NCI-H2081 (cell line): ENCODE data around the gene PLA2R1.
A peak's percentile ranks its signal among the peaks of the same experiment; 100 is the strongest.
"Not testable (repeated sequence)": the region's sequence is repeated elsewhere in the genome, so short reads cannot be mapped to it uniquely, and the experiment has no call there.

Source experiments
- DNase-seq, 2 experiments: peaks; one replicate each; lab custom pipeline; 2025; lab: John Stamatoyannopoulos, UW

PLA2R1 gene

GRCh38 chr2:159982842-159983785 is 79.3 kb downstream of the PLA2R1 start:
- DNase-seq = no peak

GRCh38 chr2:159982270-159982669 is 80.1 kb downstream of the PLA2R1 start:
- DNase-seq = no peak

- DNase-seq = no peak
Observed at GRCh38 chr2:159976527-159977160, 85.8 kb downstream of the PLA2R1 start.

- no peak for DNase-seq
Observed at GRCh38 chr2:159973325-159973724, 89.1 kb downstream of the PLA2R1 start.

- DNase-seq = peak; percentile 84 to 93
Observed at GRCh38 chr2:159971365-159972152, 90.9 kb downstream of the PLA2R1 start.

- not testable (repeated sequence) for DNase-seq
Observed at GRCh38 chr2:159970548-159970947, 91.9 kb downstream of the PLA2R1 start.

GRCh38 chr2:159968279-159968900 is 94.0 kb downstream of the PLA2R1 start:
- DNase-seq = peak; percentile 46 to 75

GRCh38 chr2:159963700-159964099 is 98.7 kb downstream of the PLA2R1 start:
- DNase-seq = no peak

- not testable (repeated sequence) for DNase-seq
Observed at GRCh38 chr2:159962513-159962912, 99.9 kb downstream of the PLA2R1 start.

GRCh38 chr2:159961451-159961850 is 101.0 kb downstream of the PLA2R1 start:
- no peak for DNase-seq

- DNase-seq = peak; percentile 10 to 75
Observed at GRCh38 chr2:159961037-159961436, 101.4 kb downstream of the PLA2R1 start.

GRCh38 chr2:159960414-159960813 is 102.0 kb downstream of the PLA2R1 start:
- no peak for DNase-seq

GRCh38 chr2:159959136-159959535 is 103.3 kb downstream of the PLA2R1 start:
- no peak for DNase-seq

- no peak for DNase-seq
Observed at GRCh38 chr2:159953136-159953823, 109.1 kb downstream of the PLA2R1 start.

GRCh38 chr2:159946326-159946999 is 116.0 kb downstream of the PLA2R1 start:
- DNase-seq = peak; percentile 26 to 73

- no peak for DNase-seq
Observed at GRCh38 chr2:159944874-159945273, 117.5 kb downstream of the PLA2R1 start.

GRCh38 chr2:159942146-159942545 is 120.3 kb downstream of the PLA2R1 start:
- no peak for DNase-seq

GRCh38 chr2:159941729-159942128 is 120.7 kb downstream of the PLA2R1 start:
- DNase-seq = no peak

- peak; percentile 32 to 63 for DNase-seq
Observed at GRCh38 chr2:159939946-159940345, 122.5 kb downstream of the PLA2R1 start.

GRCh38 chr2:159938395-159938794 is 124.0 kb downstream of the PLA2R1 start:
- DNase-seq = no peak

GRCh38 chr2:159936471-159936870 is 125.9 kb downstream of the PLA2R1 start:
- DNase-seq = no peak
